HG03159 (cell line): ENCODE data around the gene SERTAD3.
A peak's percentile ranks its signal among the peaks of the same experiment; 100 is the strongest.
"Not testable (repeated sequence)": the region's sequence is repeated elsewhere in the genome, so short reads cannot be mapped to it uniquely, and the experiment has no call there.

Source experiments
- ATAC-seq: cut with Tn5 transposase; IDR thresholded peaks from one replicate; pipeline ENCODE4 v1.9.1; 2021; ENCODE audit warnings: mild to moderate bottlenecking, moderate library complexity; ENCODE audit not compliant: unreplicated experiment

Gene SERTAD3

GRCh38 chr19:40411958-40412499 is 32.1 kb downstream of the SERTAD3 start:
- no peak for ATAC-seq

GRCh38 chr19:40411125-40411842 is 32.9 kb downstream of the SERTAD3 start:
- ATAC-seq: no peak

DNA sequence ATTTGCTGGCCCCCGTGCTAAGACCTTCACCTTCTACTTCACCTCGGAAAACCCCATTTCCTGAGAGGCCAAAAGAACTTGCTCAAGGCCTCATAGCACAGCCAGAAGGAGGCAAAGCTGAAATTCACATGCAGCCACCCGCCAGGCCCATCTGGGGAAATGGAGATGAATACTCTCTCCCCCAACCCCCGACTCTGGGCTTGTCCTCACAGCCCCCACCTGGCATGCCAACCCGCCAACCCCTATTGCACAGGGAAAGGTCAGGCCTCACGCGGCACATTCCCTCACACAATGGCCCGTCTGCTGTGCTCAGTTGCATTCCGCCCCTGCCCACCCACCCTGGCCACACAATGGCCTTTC is 34.1 kb downstream of the SERTAD3 start:
- no peak for ATAC-seq

GRCh38 chr19:40408598-40408925 is 35.6 kb downstream of the SERTAD3 start:
- not testable (repeated sequence) for ATAC-seq

DNA sequence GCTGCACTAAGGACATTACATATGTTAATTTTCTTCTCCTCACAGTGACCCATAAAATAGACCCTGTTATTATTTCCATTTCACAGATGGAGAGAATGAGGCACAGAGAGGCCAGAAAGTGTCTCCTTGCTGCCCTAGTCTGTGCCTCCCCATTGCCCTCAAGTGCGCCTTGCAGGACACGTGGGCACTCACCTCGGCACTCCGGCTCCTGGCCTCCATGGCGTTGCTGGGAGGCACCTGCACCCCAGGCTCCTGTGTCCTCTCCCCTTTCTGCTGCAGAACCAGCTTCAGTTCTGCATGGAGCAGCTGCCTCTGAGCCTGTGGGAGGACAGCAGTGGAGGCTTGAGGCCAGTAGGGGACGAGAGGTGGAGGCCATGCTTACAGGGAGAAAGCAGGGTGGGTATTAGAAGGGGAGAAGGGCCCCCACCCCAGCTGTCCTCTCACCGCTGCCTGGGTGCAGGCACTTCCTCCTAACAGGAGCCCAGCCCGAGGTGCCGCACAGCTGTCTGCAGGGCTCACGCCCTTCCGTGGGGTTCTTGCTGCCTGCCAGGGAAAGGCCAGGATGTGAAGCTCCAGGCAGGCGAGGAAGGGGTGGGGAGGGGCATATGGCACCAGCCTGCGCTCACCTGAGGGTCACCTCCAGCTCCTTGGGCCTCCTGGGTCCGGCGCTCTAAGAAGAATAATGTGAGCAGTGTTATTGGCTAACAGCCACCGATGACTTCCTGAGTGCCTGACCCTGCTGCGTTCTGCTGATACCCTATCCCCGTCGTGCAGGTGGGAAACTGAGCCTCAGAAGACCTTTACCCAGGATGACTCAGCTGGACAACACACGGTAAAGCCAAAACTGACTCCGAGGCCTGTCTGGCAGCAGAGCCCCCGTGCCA is 36.2 kb downstream of the SERTAD3 start:
- no peak for ATAC-seq

GRCh38 chr19:40403262-40403984 is 40.7 kb downstream of the SERTAD3 start:
- ATAC-seq: peak; percentile 69

DNA sequence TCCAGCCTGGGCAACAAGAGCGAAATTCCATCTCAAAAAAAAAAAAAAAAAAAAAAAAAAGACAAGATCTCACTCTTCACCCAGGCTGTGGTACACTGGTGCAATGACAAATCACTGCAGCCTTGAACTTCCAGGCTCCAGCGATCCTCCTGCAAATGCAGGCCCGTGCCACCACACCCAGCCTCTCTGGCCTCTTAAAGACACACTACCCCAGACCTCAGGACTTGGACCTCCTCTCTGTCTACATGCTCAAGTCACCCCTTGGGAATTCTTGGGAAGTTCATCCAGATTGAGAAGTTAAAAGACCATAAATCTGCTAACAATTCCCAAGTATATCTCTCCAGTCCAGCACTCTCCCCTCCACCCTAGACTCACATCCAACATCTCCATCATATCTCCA is 43.6 kb downstream of the SERTAD3 start:
- no peak for ATAC-seq

DNA sequence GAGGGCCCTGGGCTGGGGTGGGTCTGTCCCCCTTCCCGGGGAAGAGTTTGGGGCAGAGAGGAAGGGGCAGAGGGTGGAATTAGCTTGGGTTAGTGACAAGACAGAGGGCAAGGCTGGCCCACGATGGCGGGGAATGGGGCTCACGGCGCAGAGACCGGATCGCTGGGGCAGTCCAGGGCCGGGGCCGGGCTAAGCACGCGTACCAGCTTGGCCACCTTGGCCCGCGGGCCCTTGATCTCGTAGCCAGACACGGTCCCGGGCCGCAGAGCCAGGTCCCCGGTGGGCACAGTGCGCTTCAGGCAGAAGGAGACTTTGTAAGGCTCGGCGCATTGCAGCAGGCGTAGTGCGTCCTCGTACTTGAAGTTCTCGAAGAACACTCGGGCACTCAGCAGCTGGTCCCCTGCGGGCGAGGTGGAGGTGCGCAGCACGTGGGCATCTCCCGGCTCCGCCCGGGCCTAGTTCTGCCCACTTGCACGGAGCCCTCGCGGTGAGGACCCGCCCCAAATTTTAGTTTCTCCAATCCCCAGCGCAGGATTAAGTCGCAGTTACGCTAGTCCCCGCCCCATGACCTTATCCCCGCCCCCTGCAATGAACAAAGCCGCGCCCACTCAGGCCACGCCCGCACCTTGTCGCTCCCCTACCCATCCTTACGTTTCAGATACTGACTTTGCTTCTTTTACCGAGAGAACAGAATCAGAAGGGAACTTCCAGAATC is 45.6 kb downstream of the SERTAD3 start:
- ATAC-seq: no peak

GRCh38 chr19:40397568-40397906 is 46.6 kb downstream of the SERTAD3 start:
- no peak for ATAC-seq

DNA sequence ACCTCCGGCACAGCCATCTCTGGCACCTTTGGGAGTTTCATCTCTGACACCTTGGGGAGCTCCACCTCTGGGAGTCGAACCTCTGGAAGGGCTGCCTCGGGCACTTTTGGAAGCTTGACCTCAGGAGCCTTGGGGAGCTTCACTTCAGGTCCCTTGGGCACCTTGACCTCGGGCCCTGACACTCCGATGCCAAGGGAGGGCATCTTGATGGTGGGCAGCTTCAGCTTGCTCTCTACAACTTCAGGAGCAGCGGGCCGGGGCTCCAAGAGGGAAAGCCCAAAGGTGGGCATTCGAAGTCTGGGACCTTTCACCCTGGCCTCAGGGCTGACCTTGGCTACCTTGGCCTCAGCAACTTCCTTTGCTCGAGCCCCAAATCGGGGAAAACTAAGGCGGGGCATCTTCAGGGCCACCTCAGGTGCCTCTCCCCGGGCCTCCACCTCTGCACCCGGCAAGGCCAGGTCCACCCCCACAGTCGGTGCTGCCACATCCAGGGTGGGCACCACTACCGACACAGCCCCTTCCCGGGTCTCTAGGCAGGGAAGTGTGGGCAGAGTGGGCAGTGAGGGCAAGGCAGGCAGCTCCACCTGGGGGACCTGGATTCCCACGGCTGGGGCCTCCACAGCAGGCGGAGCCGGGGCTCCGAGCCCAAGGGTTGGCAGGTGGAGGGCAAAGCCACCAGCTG is 47.1 kb downstream of the SERTAD3 start:
- ATAC-seq: no peak

- ATAC-seq: no peak
Observed at GRCh38 chr19:40395956-40396355, 48.2 kb downstream of the SERTAD3 start.

- no peak for ATAC-seq
Observed at GRCh38 chr19:40394816-40395210, 49.3 kb downstream of the SERTAD3 start.

GRCh38 chr19:40393894-40394815 is 50.0 kb downstream of the SERTAD3 start:
- no peak for ATAC-seq

DNA sequence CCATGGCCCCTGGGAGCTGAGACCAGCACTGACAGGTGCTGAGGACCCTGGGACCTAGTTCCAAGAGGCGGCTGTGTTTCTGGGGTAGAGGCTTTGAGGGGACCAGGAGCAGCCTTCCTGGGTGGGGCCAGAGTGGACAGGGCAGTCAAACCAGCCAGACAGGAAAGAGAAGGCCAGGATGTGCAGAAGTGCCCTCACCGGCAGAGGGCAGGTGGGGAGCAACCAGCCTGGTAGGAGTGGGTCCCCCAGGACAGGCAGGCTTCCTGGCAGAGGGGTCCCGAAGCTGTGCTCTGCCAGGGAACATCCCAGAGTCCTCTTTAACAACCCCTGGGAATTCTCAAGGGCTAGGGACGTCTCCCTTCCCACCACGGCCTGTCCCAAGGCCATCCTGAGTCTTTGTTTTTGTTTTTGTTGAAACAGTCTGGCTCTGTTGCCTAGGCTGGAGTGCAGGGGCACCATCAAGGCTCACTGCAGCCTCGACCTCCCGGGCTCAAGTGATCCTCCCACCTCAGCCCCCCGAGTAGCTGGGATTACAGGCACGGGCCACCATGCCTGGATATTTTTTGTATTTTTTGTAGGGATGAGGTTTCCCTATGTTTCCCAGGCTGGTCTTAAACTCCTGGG is 51.1 kb downstream of the SERTAD3 start:
- ATAC-seq: no peak

- no peak for ATAC-seq
Observed at GRCh38 chr19:40392123-40392522, 52.0 kb downstream of the SERTAD3 start.
